ENCODE results near the gene PDE2A. TPM values are rescaled to one million over a fixed set of nuclear protein-coding genes. Genes with fewer than 3 reads are reported as not detected.
A peak's percentile ranks its signal among the peaks of the same experiment; 100 is the strongest.

PDE2A gene
- total RNA-seq, 1 donor from 2014 or later: 0.82 TPM

DNA sequence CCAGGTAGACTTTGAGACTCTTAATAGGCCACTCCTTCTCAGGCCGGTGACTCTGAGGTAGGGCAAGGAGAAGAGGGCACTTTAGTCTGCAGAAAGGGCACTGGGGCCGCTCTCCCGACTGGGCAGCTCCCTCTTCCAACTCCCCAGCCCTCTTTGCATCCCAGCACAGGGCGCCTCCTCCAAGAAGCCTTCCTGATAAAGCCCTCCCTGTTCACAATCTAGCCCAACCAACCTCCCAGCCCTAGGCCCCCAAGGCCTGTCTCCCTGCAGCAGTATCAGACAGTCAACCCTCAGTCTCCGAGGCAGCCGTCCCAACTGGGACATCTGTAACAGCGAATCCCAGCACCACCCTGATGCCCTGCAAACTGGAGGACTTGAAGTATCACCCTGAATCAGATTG is 14.3 kb upstream of the PDE2A start:
- Histone ChIP-seq H3K4me2 (ENCODE audit: low read length) (no peak overlapping the region), H3K9ac (ENCODE audit: low read length) (no peak overlapping the region), H3K4me1 (ENCODE audit: insufficient read depth, low read length) (no peaks in the 10 kb centered on the region), H3K36me3 (ENCODE audit: insufficient read depth, low read length) (peaks cover 3% of the 10 kb centered on the region), H3K27ac (ENCODE audit: low read depth, low read length) (no peak overlapping the region), H3K79me2 (ENCODE audit: insufficient read depth, low read length) (no peaks in the 10 kb centered on the region), H2AFZ (ENCODE audit: low read depth, low read length) (no peak overlapping the region), H3K27me3 (ENCODE audit: insufficient read depth, low read length) (no peaks in the 10 kb centered on the region), H3K4me3 (ENCODE audit: insufficient read depth, low read depth, low read length) (no peak overlapping the region), H4K20me1 (ENCODE audit: insufficient read depth, low read length) (peaks cover 44% of the 10 kb centered on the region), H3K9me3 (ENCODE audit: insufficient read depth, low read depth, low read length) (no peaks in the 10 kb centered on the region)
- Mint-ChIP-seq H3K4me3 (ENCODE audit: unreplicated experiment) (no peak overlapping the region), H3K27ac (ENCODE audit: unreplicated experiment) (no peak overlapping the region), H3K4me1 (ENCODE audit: low read depth, unreplicated experiment) (peaks cover 22% of the 10 kb centered on the region), H3K36me3 (ENCODE audit: low read depth, unreplicated experiment) (peaks cover 36% of the 10 kb centered on the region), H3K9me3 (ENCODE audit: unreplicated experiment) (no peaks in the 10 kb centered on the region), H3K27me3 (ENCODE audit: low read depth, unreplicated experiment) (no peaks in the 10 kb centered on the region)
- TF ChIP-seq, protein P1, sequence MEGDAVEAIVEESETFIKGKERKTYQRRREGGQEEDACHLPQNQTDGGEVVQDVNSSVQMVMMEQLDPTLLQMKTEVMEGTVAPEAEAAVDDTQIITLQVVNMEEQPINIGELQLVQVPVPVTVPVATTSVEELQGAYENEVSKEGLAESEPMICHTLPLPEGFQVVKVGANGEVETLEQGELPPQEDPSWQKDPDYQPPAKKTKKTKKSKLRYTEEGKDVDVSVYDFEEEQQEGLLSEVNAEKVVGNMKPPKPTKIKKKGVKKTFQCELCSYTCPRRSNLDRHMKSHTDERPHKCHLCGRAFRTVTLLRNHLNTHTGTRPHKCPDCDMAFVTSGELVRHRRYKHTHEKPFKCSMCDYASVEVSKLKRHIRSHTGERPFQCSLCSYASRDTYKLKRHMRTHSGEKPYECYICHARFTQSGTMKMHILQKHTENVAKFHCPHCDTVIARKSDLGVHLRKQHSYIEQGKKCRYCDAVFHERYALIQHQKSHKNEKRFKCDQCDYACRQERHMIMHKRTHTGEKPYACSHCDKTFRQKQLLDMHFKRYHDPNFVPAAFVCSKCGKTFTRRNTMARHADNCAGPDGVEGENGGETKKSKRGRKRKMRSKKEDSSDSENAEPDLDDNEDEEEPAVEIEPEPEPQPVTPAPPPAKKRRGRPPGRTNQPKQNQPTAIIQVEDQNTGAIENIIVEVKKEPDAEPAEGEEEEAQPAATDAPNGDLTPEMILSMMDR (IDR thresholded peaks at IDR 0.05; ENCODE audit: insufficient read depth, low read depth, low read length): no peak
- TF ChIP-seq EZH2 (IDR thresholded peaks at IDR 0.05; ENCODE audit: insufficient read depth, low read length): no peak
- no peak for FAIRE-seq
- no peak for DNase-seq (ENCODE audit: low read depth)

DNA sequence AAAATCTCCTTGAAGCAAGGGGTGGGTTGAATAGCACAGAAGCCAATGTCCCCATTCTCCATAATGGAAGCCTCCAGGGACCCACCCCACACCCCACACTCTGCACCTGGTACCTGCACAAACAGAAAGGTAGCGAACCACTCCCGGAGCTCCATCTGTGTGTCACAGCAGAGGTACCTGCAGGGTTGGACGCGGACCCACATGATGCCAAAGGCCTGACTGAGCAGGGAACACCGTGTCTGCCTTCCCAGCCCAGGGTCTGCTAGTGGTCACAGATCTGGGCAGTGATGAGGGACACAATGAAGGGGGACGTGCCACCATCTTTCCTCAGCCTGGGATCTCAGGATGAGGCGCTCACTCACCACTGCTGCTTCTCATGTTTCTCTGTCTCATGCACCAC is 13.1 kb upstream of the PDE2A start:
- Histone ChIP-seq H3K27me3 (ENCODE audit: insufficient read depth, low read length) (no peaks in the 10 kb centered on the region), H3K9me3 (ENCODE audit: insufficient read depth, low read depth, low read length) (no peaks in the 10 kb centered on the region), H3K36me3 (ENCODE audit: insufficient read depth, low read length) (no peaks in the 10 kb centered on the region), H4K20me1 (ENCODE audit: insufficient read depth, low read length) (peaks cover 49% of the 10 kb centered on the region), H2AFZ (ENCODE audit: low read depth, low read length) (no peak overlapping the region), H3K4me1 (ENCODE audit: insufficient read depth, low read length) (no peaks in the 10 kb centered on the region), H3K27ac (ENCODE audit: low read depth, low read length) (no peak overlapping the region), H3K79me2 (ENCODE audit: insufficient read depth, low read length) (no peaks in the 10 kb centered on the region), H3K9ac (ENCODE audit: low read length) (no peak overlapping the region), H3K4me3 (ENCODE audit: insufficient read depth, low read depth, low read length) (no peak overlapping the region), H3K4me2 (ENCODE audit: low read length) (no peak overlapping the region)
- H3K9me3 Mint-ChIP-seq (ENCODE audit: unreplicated experiment): no peaks in the 10 kb centered on the region
- H3K27ac Mint-ChIP-seq (ENCODE audit: unreplicated experiment): no peak overlapping the region
- no peak for FAIRE-seq
- no peaks in the 10 kb centered on the region for H3K27me3 Mint-ChIP-seq (ENCODE audit: low read depth, unreplicated experiment)
- H3K4me3 Mint-ChIP-seq (ENCODE audit: unreplicated experiment): no peak overlapping the region
- TF ChIP-seq, protein P1 (IDR thresholded peaks at IDR 0.05; ENCODE audit: insufficient read depth, low read depth, low read length): no peak
- no peak for TF ChIP-seq EZH2 (IDR thresholded peaks at IDR 0.05; ENCODE audit: insufficient read depth, low read length)
- DNase-seq (ENCODE audit: low read depth): no peak
- peaks cover 30% of the 10 kb centered on the region for H3K36me3 Mint-ChIP-seq (ENCODE audit: low read depth, unreplicated experiment)
- H3K4me1 Mint-ChIP-seq (ENCODE audit: low read depth, unreplicated experiment): peaks cover 22% of the 10 kb centered on the region

DNA sequence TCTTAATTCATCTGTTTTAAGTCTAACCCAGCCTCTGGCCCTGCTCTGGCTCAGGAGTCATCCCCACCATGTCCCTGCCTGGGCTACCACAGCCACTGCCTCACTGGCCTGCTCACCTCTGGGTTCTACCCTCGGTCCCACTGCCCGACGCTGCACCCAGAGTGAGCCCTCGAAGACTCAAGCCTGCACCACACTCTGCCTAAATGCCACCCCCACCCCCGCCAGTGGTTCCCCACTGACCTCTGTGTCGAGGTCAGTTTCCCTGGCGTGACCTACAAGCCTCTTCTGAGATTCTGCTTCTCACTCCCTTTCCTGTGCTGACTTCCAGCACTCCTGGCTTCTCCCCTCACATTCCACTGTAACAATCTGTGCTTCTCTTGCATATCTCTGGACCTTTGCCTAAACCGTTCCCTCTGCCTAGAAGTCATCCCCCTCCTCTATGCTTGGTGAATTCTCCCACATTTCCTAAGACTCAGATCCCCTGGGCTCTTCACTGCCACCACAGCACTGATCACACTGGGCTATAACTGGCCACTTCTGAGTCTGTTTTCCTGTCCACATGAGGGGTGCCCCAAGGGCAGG is 12.5 kb upstream of the PDE2A start:
- Histone ChIP-seq H3K9me3 (ENCODE audit: insufficient read depth, low read depth, low read length) (no peaks in the 10 kb centered on the region), H3K9ac (ENCODE audit: low read length) (no peak overlapping the region), H3K27ac (ENCODE audit: low read depth, low read length) (no peak overlapping the region), H3K4me2 (ENCODE audit: low read length) (no peak overlapping the region), H2AFZ (ENCODE audit: low read depth, low read length) (no peak overlapping the region), H3K79me2 (ENCODE audit: insufficient read depth, low read length) (no peaks in the 10 kb centered on the region), H3K4me1 (ENCODE audit: insufficient read depth, low read length) (no peaks in the 10 kb centered on the region), H3K4me3 (ENCODE audit: insufficient read depth, low read depth, low read length) (no peak overlapping the region), H3K27me3 (ENCODE audit: insufficient read depth, low read length) (no peaks in the 10 kb centered on the region), H4K20me1 (ENCODE audit: insufficient read depth, low read length) (peaks cover 55% of the 10 kb centered on the region), H3K36me3 (ENCODE audit: insufficient read depth, low read length) (no peaks in the 10 kb centered on the region)
- no peaks in the 10 kb centered on the region for H3K9me3 Mint-ChIP-seq (ENCODE audit: unreplicated experiment)
- H3K4me3 Mint-ChIP-seq (ENCODE audit: unreplicated experiment): peak overlapping the region; percentile 4
- FAIRE-seq (no peak), DNase-seq (ENCODE audit: low read depth) (no peak)
- TF ChIP-seq, protein P1 (IDR thresholded peaks at IDR 0.05; ENCODE audit: insufficient read depth, low read depth, low read length): no peak
- TF ChIP-seq EZH2 (IDR thresholded peaks at IDR 0.05; ENCODE audit: insufficient read depth, low read length): no peak
- peak overlapping the region; percentile 81 for H3K27ac Mint-ChIP-seq (ENCODE audit: unreplicated experiment)
- peaks cover 23% of the 10 kb centered on the region for H3K4me1 Mint-ChIP-seq (ENCODE audit: low read depth, unreplicated experiment)
- peaks cover 30% of the 10 kb centered on the region for H3K36me3 Mint-ChIP-seq (ENCODE audit: low read depth, unreplicated experiment)
- H3K27me3 Mint-ChIP-seq (ENCODE audit: low read depth, unreplicated experiment): no peaks in the 10 kb centered on the region

Measured in astrocyte (in vitro differentiated cells and primary cell).